Activated CD4-positive, alpha-beta T cell treated with anti-CD3 and anti-CD28 coated beads, Interleukin-2, amount 10 ng/mL, durations not matched to agents 24 days and 14 days (primary cell): Measurements from ENCODE around the gene SCAMP4. TPM values are rescaled to one million over a fixed set of nuclear protein-coding genes. Genes with fewer than 3 reads are reported as not detected.

ENCODE experiments used
- DNase-seq: peaks from one replicate; pipeline ENCODE4 v3.0.0; 2022
- H3K27ac Mint-ChIP-seq: one replicate; pipeline ENCODE4 v1.8.0; 2022; ENCODE audit warnings: mild to moderate bottlenecking, mixed read lengths
- H3K27me3 Mint-ChIP-seq: one replicate; pipeline ENCODE4 v1.8.0; 2022; ENCODE audit warnings: mixed read lengths
- H3K36me3 Mint-ChIP-seq: one replicate; pipeline ENCODE4 v1.8.0; 2022; ENCODE audit warnings: low read depth, mild to moderate bottlenecking, mixed read lengths
- H3K4me1 Mint-ChIP-seq: one replicate; pipeline ENCODE4 v1.8.0; 2021; ENCODE audit warnings: mixed read lengths
- H3K4me3 Mint-ChIP-seq: one replicate; pipeline ENCODE4 v1.8.0; 2022; ENCODE audit warnings: mild to moderate bottlenecking, moderate library complexity, mixed read lengths
- H3K9me3 Mint-ChIP-seq: one replicate; pipeline ENCODE4 v1.8.0; 2021; ENCODE audit warnings: mixed read lengths
- intact Hi-C: fragments of 100-400 bp; cut with micrococcal nuclease; formaldehyde crosslinking; loops from one replicate; pipeline ENCODE4 v1.15.1; 2023
- total RNA-seq: library from RNA; stranded (reverse); gene quantifications from 2 replicates; pipeline ENCODE4 v1.2.3, GENCODE V29; 2022

The SCAMP4 gene
- total RNA-seq, result 39.2 and 42.4 TPM in 2 replicates

GRCh38 chr19:1905110-1905862, at the start of gene SCAMP4, which contains the start of gene ADAT3:
Gene SCAMP4 (plus strand): TSS chr19:1905399. CDS start chr19:1915020, 9,621 bp downstream.
Gene ADAT3 (plus strand): TSS chr19:1905399. CDS start chr19:1912048, 6,649 bp downstream.
- Mint-ChIP-seq H3K4me3 (peak within 1 kb of the TSS; percentile 94), H3K4me1 (peaks cover 34% of the 10 kb centered on the region), H3K27ac (peak within 1 kb of the TSS; percentile 91), H3K9me3 (no peaks in the 10 kb centered on the region), H3K27me3 (no peaks in the 10 kb centered on the region), H3K36me3 (peaks cover 7% of the 10 kb centered on the region)
- peak; percentile 100 for DNase-seq
- intact Hi-C loops, result loop anchor here (1.0 to 2.0 kb wide), 4 partner anchors 20 to 50 kb away; partner anchors contain the start of genes ABHD17A and CSNK1G2

- DNase-seq, result peak; percentile 82
- H3K4me1 Mint-ChIP-seq, result peaks cover 35% of the 10 kb centered on the region
- H3K36me3 Mint-ChIP-seq, result peaks cover 9% of the 10 kb centered on the region
- H3K27me3 Mint-ChIP-seq, result no peaks in the 10 kb centered on the region
- no peaks in the 10 kb centered on the region for H3K9me3 Mint-ChIP-seq
- intact Hi-C loops, result loop anchor here (1.0 to 2.0 kb wide), 2 partner anchors 8 to 49 kb away; partner anchors contain the start of genes ADAT3 and SCAMP4
- H3K4me3 Mint-ChIP-seq, result peak overlapping the region; percentile 84
- H3K27ac Mint-ChIP-seq, result peak overlapping the region; percentile 88
These were observed 49.4 kb upstream of the SCAMP4 start for GRCh38 chr19:1855828-1856255.

GRCh38 chr19:1856345-1856697, 48.9 kb upstream of the SCAMP4 start:
- H3K4me1 Mint-ChIP-seq, result peaks cover 35% of the 10 kb centered on the region
- intact Hi-C loops, result no loop called here
- no peak for DNase-seq
- H3K9me3 Mint-ChIP-seq, result no peaks in the 10 kb centered on the region
- H3K36me3 Mint-ChIP-seq, result peaks cover 7% of the 10 kb centered on the region
- H3K27ac Mint-ChIP-seq, result peak overlapping the region; percentile 88
- no peaks in the 10 kb centered on the region for H3K27me3 Mint-ChIP-seq
- peak overlapping the region; percentile 84 for H3K4me3 Mint-ChIP-seq

- no peaks in the 10 kb centered on the region for H3K27me3 Mint-ChIP-seq
- H3K27ac Mint-ChIP-seq, result peak overlapping the region; percentile 88
- no peaks in the 10 kb centered on the region for H3K9me3 Mint-ChIP-seq
- H3K36me3 Mint-ChIP-seq, result peaks cover 8% of the 10 kb centered on the region
- peaks cover 40% of the 10 kb centered on the region for H3K4me1 Mint-ChIP-seq
- H3K4me3 Mint-ChIP-seq, result peak overlapping the region; percentile 84
- DNase-seq, result peak; percentile 81
- intact Hi-C loops, result no loop called here
These were observed 48.2 kb upstream of the SCAMP4 start for GRCh38 chr19:1856698-1857603.

- DNase-seq, result peak; percentile 63
- H3K27me3 Mint-ChIP-seq, result no peaks in the 10 kb centered on the region
- H3K9me3 Mint-ChIP-seq, result no peaks in the 10 kb centered on the region
- peak overlapping the region; percentile 76 for H3K4me3 Mint-ChIP-seq
- peaks cover 10% of the 10 kb centered on the region for H3K36me3 Mint-ChIP-seq
- peak overlapping the region; percentile 34 for H3K27ac Mint-ChIP-seq
- H3K4me1 Mint-ChIP-seq, result peaks cover 37% of the 10 kb centered on the region
- intact Hi-C loops, result no loop called here
These were observed 47.4 kb upstream of the SCAMP4 start for GRCh38 chr19:1857648-1858326.

- intact Hi-C loops, result no loop called here
- Mint-ChIP-seq H3K4me3 (peak overlapping the region; percentile 35), H3K27ac (peak overlapping the region; percentile 51), H3K27me3 (no peaks in the 10 kb centered on the region), H3K36me3 (peaks cover 7% of the 10 kb centered on the region), H3K4me1 (peaks cover 32% of the 10 kb centered on the region), H3K9me3 (no peaks in the 10 kb centered on the region)
- DNase-seq, result no peak
These were observed 46.7 kb upstream of the SCAMP4 start for GRCh38 chr19:1858412-1859081.

- intact Hi-C loops, result no loop called here
- Mint-ChIP-seq H3K27ac (peak overlapping the region; percentile 29), H3K36me3 (peaks cover 7% of the 10 kb centered on the region), H3K27me3 (no peaks in the 10 kb centered on the region), H3K4me1 (peaks cover 32% of the 10 kb centered on the region), H3K9me3 (no peaks in the 10 kb centered on the region), H3K4me3 (peak overlapping the region; percentile 29)
- DNase-seq, result no peak
These were observed 45.8 kb upstream of the SCAMP4 start for GRCh38 chr19:1859331-1859781.

- intact Hi-C loops, result loop anchor here (5.0 kb wide), 1 partner anchor 237 kb away; the partner anchor contains the start of genes IZUMO4 and MOB3A
- peak; percentile 85 for DNase-seq
- Mint-ChIP-seq H3K27me3 (no peaks in the 10 kb centered on the region), H3K4me3 (peak overlapping the region; percentile 21), H3K36me3 (peaks cover 3% of the 10 kb centered on the region), H3K27ac (no peak overlapping the region), H3K9me3 (no peaks in the 10 kb centered on the region), H3K4me1 (peaks cover 26% of the 10 kb centered on the region)
These were observed 45.0 kb upstream of the SCAMP4 start for GRCh38 chr19:1860042-1860775.

GRCh38 chr19:1860821-1861598, 44.2 kb upstream of the SCAMP4 start:
- H3K9me3 Mint-ChIP-seq, result no peaks in the 10 kb centered on the region
- H3K4me1 Mint-ChIP-seq, result peaks cover 24% of the 10 kb centered on the region
- no peaks in the 10 kb centered on the region for H3K27me3 Mint-ChIP-seq
- intact Hi-C loops, result loop anchor here (5.0 kb wide), 1 partner anchor 236 kb away; the partner anchor contains the start of genes IZUMO4 and MOB3A
- H3K4me3 Mint-ChIP-seq, result peak overlapping the region; percentile 88
- DNase-seq, result no peak
- peak overlapping the region; percentile 34 for H3K27ac Mint-ChIP-seq
- H3K36me3 Mint-ChIP-seq, result peaks cover 3% of the 10 kb centered on the region

- Mint-ChIP-seq H3K36me3 (peaks cover 3% of the 10 kb centered on the region), H3K4me3 (peak overlapping the region; percentile 88), H3K9me3 (no peaks in the 10 kb centered on the region), H3K27me3 (no peaks in the 10 kb centered on the region), H3K4me1 (peaks cover 20% of the 10 kb centered on the region), H3K27ac (peak overlapping the region; percentile 91)
- intact Hi-C loops, result loop anchor here (5.0 kb wide), 1 partner anchor 236 kb away; the partner anchor contains the start of genes IZUMO4 and MOB3A
- no peak for DNase-seq
These were observed 43.6 kb upstream of the SCAMP4 start for GRCh38 chr19:1861599-1862031.

- intact Hi-C loops, result loop anchor here (5.0 kb wide), 1 partner anchor 235 kb away; the partner anchor contains the start of genes IZUMO4 and MOB3A
- H3K27me3 Mint-ChIP-seq, result no peaks in the 10 kb centered on the region
- peak overlapping the region; percentile 88 for H3K4me3 Mint-ChIP-seq
These were observed 43.2 kb upstream of the SCAMP4 start for GRCh38 chr19:1862068-1862423.

More at GRCh38 chr19:1862068-1862423, 43.2 kb upstream of the SCAMP4 start:
- Mint-ChIP-seq H3K9me3 (no peaks in the 10 kb centered on the region), H3K4me1 (peaks cover 22% of the 10 kb centered on the region), H3K36me3 (peaks cover 3% of the 10 kb centered on the region), H3K27ac (peak overlapping the region; percentile 91)
- peak; percentile 70 for DNase-seq
